Measurements from ENCODE around the gene ASPN.

GRCh38 chr9:92524881-92525280 is 42.6 kb upstream of the ASPN start:
- TF ChIP-seq SUZ12 (IDR thresholded peaks at IDR 0.05; ENCODE audit: extremely low read depth, insufficient read depth, insufficient read length) (no peak), YY1 (IDR thresholded peaks at IDR 0.05; ENCODE audit: insufficient read depth, insufficient read length) (no peak), ZNF274 (IDR thresholded peaks at IDR 0.05; ENCODE audit: low read depth, low read length) (no peak)

All from NT2/D1 (cell line).